GM12878 (cell line): ENCODE results near the gene CETP. TPM values are rescaled to one million over a fixed set of nuclear protein-coding genes. Genes with fewer than 3 reads are reported as not detected.
A peak's percentile ranks its signal among the peaks of the same experiment; 100 is the strongest.

Source experiments
- ATAC-seq: fragments of 200-7000 bp; cut with Tn5 transposase; 3 replicates; pipeline ENCODE4 v1.9.1; 2020; ENCODE audit warnings: mild to moderate bottlenecking, moderate library complexity
- BruUV-seq: library from RNA; stranded (reverse); fragments of 400-500 nt; replicated peaks from 2 replicates; lab custom pipeline; 2021; lab: Mats Ljungman, UMichigan
- CTCF ChIA-PET: fragments of 300-600 bp; sonication (Branson Sonifier 250); formaldehyde crosslinking; extraction: SDS; loops from one replicate; lab custom pipeline; 2021; ENCODE audit warnings: inconsistent platforms; lab: Yijun Ruan, JAX
- POLR2A ChIA-PET: fragments of 350-600 bp; formaldehyde crosslinking; extraction: SDS; loops from one replicate; lab custom pipeline; 2021; ENCODE audit warnings: inconsistent platforms; lab: Charles Lee
- RAD21 ChIA-PET: fragments of 300-600 bp; sonication (Branson Sonifier 250); formaldehyde crosslinking; loops from one replicate; lab custom pipeline; 2023; ENCODE audit warnings: antibody characterized with exemption; ENCODE audit not compliant: unreplicated experiment; lab: Charles Lee
- SMC1A ChIA-PET: fragments of 300-600 bp; sonication (Branson Sonifier 250); formaldehyde crosslinking; loops from one replicate; lab custom pipeline; 2023; ENCODE audit not compliant: unreplicated experiment, uncharacterized antibody; lab: Charles Lee
- DNase-seq: peaks from one replicate; pipeline ENCODE4 v3.0.0-alpha.2; 2011; ENCODE audit warnings: low read depth, low spot score
- FAIRE-seq: peaks from 3 replicates; lab custom pipeline; 2011; peaks lifted over from hg19 to GRCh38; lab: Jason Lieb, UNC
- H2AFZ ChIP-seq: 2 replicates; pipeline ENCODE4 v1.6.0; 2011; ENCODE audit warnings: low read depth, low read length, control low read depth; ENCODE audit not compliant: control insufficient read depth
- H3K27ac ChIP-seq: 2 replicates; pipeline ENCODE4 v1.5.1; 2011; ENCODE audit warnings: control low read depth; ENCODE audit not compliant: control insufficient read depth, insufficient read depth
- H3K27me3 ChIP-seq, 2 experiments: replicated peaks in 1 of 2; 2 replicates each; pipeline versions ENCODE4 v1.6.0 to v1.6.1; 2011; ENCODE audit warnings: low read length in 1 of 2; ENCODE audit not compliant: control insufficient read depth in 2 of 2, insufficient read depth in 2 of 2
- H3K36me3 ChIP-seq, 2 experiments: 2 replicates each; pipeline ENCODE4 v1.5.1; 2011; ENCODE audit warnings: low read length in 1 of 2; ENCODE audit not compliant: control insufficient read depth in 2 of 2, insufficient read depth in 2 of 2
- H3K4me1 ChIP-seq: 2 replicates; pipeline ENCODE4 v1.6.1; 2011; ENCODE audit warnings: mild to moderate bottlenecking, low read length, moderate library complexity, mixed read lengths; ENCODE audit not compliant: control insufficient read depth, insufficient read depth
- H3K4me2 ChIP-seq: 2 replicates; pipeline ENCODE4 v1.6.0; 2011; ENCODE audit warnings: control low read depth; ENCODE audit not compliant: control insufficient read depth, insufficient read depth
- H3K4me3 ChIP-seq: fragments of 200-600 bp; sonication (generic); 2 replicates; pipeline ENCODE4 v1.5.1; 2016
- H3K79me2 ChIP-seq: 2 replicates; pipeline ENCODE4 v1.6.0; 2011; ENCODE audit warnings: low read length; ENCODE audit not compliant: control insufficient read depth, insufficient read depth
- H3K9ac ChIP-seq: 2 replicates; pipeline ENCODE4 v1.8.0; 2011; ENCODE audit warnings: low read length, control low read depth, mixed read lengths; ENCODE audit not compliant: control insufficient read depth, insufficient read depth
- H3K9me3 ChIP-seq: replicated peaks from 3 replicates; pipeline ENCODE4 v1.5.1; 2011; ENCODE audit warnings: mild to moderate bottlenecking, low read length; ENCODE audit not compliant: control insufficient read depth, insufficient read depth
- H4K20me1 ChIP-seq: 2 replicates; pipeline ENCODE4 v1.6.0; 2011; ENCODE audit not compliant: control insufficient read depth, insufficient read depth
- ATF7 ChIP-seq: fragments of 450-650 bp; IDR thresholded peaks from 2 replicates; pipeline ENCODE4 v1.6.1; 2016; ENCODE audit warnings: low read depth, mild to moderate bottlenecking
- SMARCA5 ChIP-seq: fragments of 450-650 bp; IDR thresholded peaks from 2 replicates; pipeline ENCODE4 v1.6.1; 2017; ENCODE audit warnings: mild to moderate bottlenecking
- TARDBP ChIP-seq: IDR thresholded peaks from 2 replicates; pipeline ENCODE4 v1.6.1; 2016; ENCODE audit warnings: borderline replicate concordance
- WGBS: methylation state at CpG from one replicate; pipeline ENCODE4 v1.1.6; 2016; ENCODE audit warnings: low lambda C conversion rate; ENCODE audit not compliant: insufficient replicate concordance, insufficient coverage; ENCODE audit errors: missing lambda C conversion rate; 5-methylcytosine and 5-hydroxymethylcytosine counted together
- in situ Hi-C: fragments of 300-500 bp; cut with MboI; formaldehyde crosslinking; loops from 9 replicates; pipeline ENCODE4 v1.14.3; 2018; ENCODE audit warnings: mixed read lengths
- intact Hi-C: fragments of 100-400 bp; cut with micrococcal nuclease; formaldehyde crosslinking; loops from one replicate; pipeline ENCODE4 v1.14.2; 2022; ENCODE audit not compliant: unreplicated experiment
- polyA plus RNA-seq, 11 experiments: library from polyadenylated mRNA; depleted of rRNA in 4 of 11; unstranded in 6 of 11; stranded (reverse) in 5 of 11; fragments of >200 nt; fragmentation: Nextera tagmentation in 4 of 11; fragmentation: Illumina TruSeq in 1 of 11; extraction: Ambion mirVana in 4 of 11; extraction: Trizol in 1 of 11; gene quantifications; 1 replicate in 1 of 11; 2 replicates in 10 of 11; pipeline versions ENCODE4 v1.2.1 to v1.2.3, GENCODE V29; 2011 to 2016; ENCODE audit warnings: inconsistent platforms in 2 of 11, missing spikeins in 2 of 11, low read depth in 1 of 11
- total RNA-seq, 4 experiments: library from RNA; depleted of rRNA in 3 of 4; stranded (reverse); fragments of >200 nt in 3 of 4; fragmentation: Illumina TruSeq in 1 of 4; extraction: Trizol in 1 of 4; gene quantifications; 2 replicates each; pipeline versions ENCODE4 v1.2.1 to v1.2.3, GENCODE V29; 2013 to 2021
- TF ChIP-seq, protein P1 (sequence below): fragments of 450-650 bp; IDR thresholded peaks from 2 replicates; pipeline ENCODE4 v1.6.1; 2016; ENCODE audit warnings: mild to moderate bottlenecking

Gene CETP
- total and polyA plus RNA-seq, 10 of the 15 experiments (the other 5 are each of a cell fraction or from before 2014, with no cell fraction given): 1.2 to 6.4 (median 2.1) TPM

DNA sequence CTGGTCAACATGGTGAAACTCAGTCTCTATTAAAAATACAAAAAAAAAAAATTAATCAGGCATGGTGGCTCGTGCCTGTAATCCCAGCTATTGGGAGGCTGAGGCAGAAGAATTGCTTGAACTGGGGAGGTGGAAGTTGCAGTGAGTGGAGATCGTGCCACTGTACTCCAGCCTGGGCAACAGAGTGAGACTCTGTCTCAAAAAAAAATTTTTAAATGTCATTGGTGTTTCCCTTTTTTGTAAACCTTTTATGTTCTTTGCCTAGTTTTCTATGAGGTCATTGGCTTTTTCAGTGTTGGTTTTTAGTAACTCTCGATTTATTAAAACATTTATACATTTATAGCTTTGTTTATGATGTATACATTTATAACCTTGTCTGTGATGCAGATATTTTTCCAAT, 45.8 kb downstream of the CETP start:
- peaks cover 60% of the 10 kb centered on the region for H3K79me2 ChIP-seq
- H3K4me3 ChIP-seq: no peak overlapping the region
- ChIA-PET CTCF (interaction anchor here (1.3 to 7.0 kb wide), 6 partner anchors 12 to 42 kb away, joined by 3 to 55 read pairs (median 5); no protein-coding TSS in a partner anchor), POLR2A (interaction anchor here (0.7 to 6.6 kb wide), 13 partner anchors 8 to 64 kb away, joined by 3 to 40 read pairs (median 4); partner anchors contain the start of gene NLRC5), RAD21 (interaction anchor here (1.0 to 22.0 kb wide), 5 partner anchors 28 to 76 kb away, joined by 3 to 473 read pairs (median 12); partner anchors contain the start of genes HERPUD1 and NLRC5), SMC1A (interaction anchor here (0.9 to 20.8 kb wide), 11 partner anchors 8 to 296 kb away, joined by 3 to 604 read pairs (median 4); partner anchors contain the start of genes CETP and NLRC5)
- no peaks in the 10 kb centered on the region for H3K9me3 ChIP-seq
- DNase-seq (no peak), ATAC-seq (no peak), FAIRE-seq (no peak)
- no TSS peak for BruUV-seq
- no peaks in the 10 kb centered on the region for H4K20me1 ChIP-seq
- peak overlapping the region; percentile 2; the same call in 1 of the 2 replicates for H3K4me2 ChIP-seq
- TF ChIP-seq, protein P1, sequence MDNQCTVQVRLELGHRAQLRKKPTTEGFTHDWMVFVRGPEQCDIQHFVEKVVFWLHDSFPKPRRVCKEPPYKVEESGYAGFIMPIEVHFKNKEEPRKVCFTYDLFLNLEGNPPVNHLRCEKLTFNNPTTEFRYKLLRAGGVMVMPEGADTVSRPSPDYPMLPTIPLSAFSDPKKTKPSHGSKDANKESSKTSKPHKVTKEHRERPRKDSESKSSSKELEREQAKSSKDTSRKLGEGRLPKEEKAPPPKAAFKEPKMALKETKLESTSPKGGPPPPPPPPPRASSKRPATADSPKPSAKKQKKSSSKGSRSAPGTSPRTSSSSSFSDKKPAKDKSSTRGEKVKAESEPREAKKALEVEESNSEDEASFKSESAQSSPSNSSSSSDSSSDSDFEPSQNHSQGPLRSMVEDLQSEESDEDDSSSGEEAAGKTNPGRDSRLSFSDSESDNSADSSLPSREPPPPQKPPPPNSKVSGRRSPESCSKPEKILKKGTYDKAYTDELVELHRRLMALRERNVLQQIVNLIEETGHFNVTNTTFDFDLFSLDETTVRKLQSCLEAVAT: 0 out of 2 replicates have a peak, but pooled peaks have one; percentile 30
- TF ChIP-seq TARDBP (no peak), SMARCA5 (peak; percentile 20; the same call in 1 of the 2 replicates), ATF7 (peak; percentile 60; the same call in 1 of the 2 replicates)
- 20% methylated on average over 3 of the region's 3 CpGs for WGBS
- H3K36me3 ChIP-seq: no peaks in the 10 kb centered on the region; a peak in 2 of 4 replicates
- in situ Hi-C loops (no loop called here), intact Hi-C loops (no loop called here)
- peak overlapping the region; percentile 62 for H3K27ac ChIP-seq
- H2AFZ ChIP-seq: no peak overlapping the region
- peaks cover 73% of the 10 kb centered on the region for H3K4me1 ChIP-seq
- H3K27me3 ChIP-seq: no peaks in the 10 kb centered on the region
- no peak overlapping the region for H3K9ac ChIP-seq
